Caki2 (cell line): Measurements from ENCODE around the gene RNF10. TPM values are rescaled to one million over a fixed set of nuclear protein-coding genes. Genes with fewer than 3 reads are reported as not detected.
"Not testable (repeated sequence)": the region's sequence is repeated elsewhere in the genome, so short reads cannot be mapped to it uniquely, and the experiment has no call there.

Source experiments
- DNase-seq: peaks from one replicate; pipeline ENCODE4 v3.0.0-alpha.2; 2015; ENCODE audit warnings: low read depth
- in situ Hi-C: cut with HindIII; loops from 2 replicates; pipeline ENCODE4 v1.10.0; 2016; ENCODE audit warnings: low sequenced_read_pairs, low pct_unique_long_range_greater_than_20kb, mixed read lengths
- total RNA-seq: library from RNA; depleted of rRNA; stranded (reverse); fragments of >200 nt; shearing (Covaris generic); gene quantifications from 2 replicates; pipeline ENCODE4 v1.2.3, GENCODE V29; 2014; ENCODE audit warnings: low replicate concordance

RNF10 gene
- total RNA-seq, 1 experiment from 2014 or later, result 59.8 TPM

DNA sequence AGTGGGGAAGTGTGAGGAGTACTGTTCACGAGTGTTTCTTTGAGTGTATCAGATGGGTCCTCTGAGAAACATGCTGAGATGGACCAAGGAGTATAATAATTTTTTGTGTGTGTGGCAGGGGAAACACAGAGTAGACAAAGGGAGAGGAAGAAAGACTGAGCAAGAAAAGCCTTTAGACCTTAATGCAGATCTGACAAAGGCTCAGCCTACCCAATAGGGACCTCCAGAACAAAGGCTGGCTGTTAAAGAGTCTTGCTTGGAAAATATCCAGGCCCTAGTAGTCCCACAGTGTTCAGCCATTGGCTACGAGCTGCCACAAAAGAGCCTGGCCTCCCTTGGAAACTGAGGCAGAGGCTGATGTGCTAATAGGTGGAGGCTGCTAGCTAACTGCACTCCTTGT, 18.7 kb upstream of the RNF10 start:
- DNase-seq, result no peak
- in situ Hi-C loops, result no loop called here

DNA sequence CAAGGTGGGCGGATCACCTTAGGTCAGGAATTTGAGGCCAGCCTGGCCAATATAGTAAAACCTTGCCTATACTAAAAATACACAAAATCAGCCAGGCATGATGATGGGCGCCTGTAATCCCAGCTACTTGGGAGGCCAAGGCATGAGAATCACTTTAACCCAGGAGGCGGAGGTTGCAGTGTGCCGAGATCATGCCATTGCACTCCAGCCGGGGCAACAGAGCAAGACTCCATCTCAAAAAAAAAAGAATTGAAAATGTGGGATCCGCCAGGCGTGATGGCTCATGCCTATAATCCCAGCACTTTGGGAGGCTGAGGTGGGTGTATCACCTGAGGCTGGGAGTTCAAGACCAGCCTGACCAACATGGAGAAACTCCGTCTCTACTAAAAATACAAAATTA, 14.8 kb upstream of the RNF10 start:
- DNase-seq, in situ Hi-C loops: not testable (repeated sequence)

DNA sequence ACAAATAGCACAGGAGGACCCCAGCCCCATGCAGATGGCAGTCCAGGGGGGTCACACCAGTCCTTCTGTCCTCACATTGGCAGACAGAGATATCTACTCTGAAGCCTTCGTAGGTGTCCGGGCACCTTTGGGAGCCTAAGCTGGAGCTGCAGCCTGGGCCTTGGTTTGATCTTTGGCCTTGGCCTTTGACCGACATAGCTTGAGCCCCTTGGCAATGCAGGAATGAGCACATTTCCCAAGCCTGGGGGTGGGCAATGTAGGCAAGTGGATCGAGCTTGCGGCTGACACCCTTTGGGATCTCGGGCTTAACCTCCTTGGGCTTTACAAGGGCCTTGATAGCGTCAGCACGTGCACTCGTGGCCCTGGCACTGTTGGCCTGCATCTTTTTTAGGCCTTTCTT, 11.6 kb upstream of the RNF10 start:
- DNase-seq, result no peak
- in situ Hi-C loops, result no loop called here

DNA sequence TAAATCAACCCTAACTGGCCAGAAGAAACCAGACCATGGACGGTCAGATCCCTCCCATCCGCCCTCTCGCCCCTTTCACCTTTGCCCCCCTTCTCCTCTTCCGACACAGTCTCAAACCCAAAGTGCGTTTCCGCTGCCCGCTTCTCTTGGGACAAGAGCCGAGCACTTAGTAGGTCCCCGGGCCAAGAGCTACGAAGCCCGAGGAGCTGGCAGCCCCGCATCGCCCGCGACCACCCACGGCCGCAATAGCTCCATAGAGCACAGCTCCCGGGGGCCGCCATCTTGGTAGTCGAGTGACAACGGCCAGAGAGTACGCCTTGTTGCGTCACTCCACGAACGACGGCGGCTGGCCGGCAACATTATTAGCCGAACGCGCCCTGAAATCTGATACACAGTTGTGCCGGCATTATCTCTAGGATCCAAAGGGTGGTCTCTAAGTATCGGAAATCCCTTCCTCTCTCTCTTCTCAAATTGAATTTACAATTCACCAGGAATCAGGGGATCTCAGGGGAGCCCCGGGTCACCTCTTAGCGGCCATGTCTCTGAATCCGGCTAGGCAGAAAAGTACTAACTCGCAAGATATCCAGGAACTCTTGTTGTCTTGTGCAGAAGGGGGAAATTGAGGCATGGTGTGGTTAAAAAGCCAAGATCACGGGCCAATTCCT, 5.2 kb upstream of the RNF10 start, which contains the start of gene COQ5:
Gene COQ5, minus strand, starts transcription at position 298 of the 665 bp plus-strand sequence. Its CDS starts 17 bp downstream, at position 281.
- in situ Hi-C loops, result no loop called here
- peak; percentile 83 for DNase-seq

DNA sequence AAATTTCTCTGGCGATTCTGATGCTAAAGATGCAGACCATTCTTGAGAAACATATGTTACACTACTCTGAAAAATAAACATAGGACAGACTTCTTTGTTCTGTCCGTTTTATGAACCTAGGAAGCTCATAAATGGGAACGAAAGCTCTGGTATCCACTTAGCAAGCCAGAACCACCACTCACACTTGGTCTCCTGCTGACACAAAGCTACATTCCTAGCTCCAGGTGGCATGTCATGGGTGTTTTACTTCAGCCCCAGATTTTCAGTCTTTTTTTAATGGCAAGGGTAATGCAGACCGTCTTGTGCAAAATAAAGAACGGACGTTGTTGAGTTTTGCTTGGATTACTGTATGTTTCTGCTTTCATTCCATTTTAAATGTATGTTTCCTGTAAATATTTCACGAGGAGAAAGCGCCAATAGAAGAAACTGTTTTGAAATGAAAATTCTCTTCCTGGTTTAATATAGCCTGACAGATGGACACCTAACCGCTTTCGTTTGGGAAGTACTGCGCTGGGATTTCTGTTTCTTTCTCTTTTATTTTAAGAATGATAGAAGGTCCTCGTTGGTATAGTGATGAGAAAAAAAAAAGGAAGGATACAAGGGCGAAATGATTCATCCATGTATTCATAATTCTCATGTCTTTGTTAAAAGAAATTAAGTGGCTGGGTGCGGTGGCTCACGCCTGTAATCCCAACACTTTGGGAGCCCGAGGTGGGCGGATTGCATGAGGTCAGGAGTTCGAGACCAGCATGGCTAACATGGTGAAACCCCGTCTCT, 4.3 kb upstream of the RNF10 start:
- no peak for DNase-seq
- in situ Hi-C loops, result no loop called here

DNA sequence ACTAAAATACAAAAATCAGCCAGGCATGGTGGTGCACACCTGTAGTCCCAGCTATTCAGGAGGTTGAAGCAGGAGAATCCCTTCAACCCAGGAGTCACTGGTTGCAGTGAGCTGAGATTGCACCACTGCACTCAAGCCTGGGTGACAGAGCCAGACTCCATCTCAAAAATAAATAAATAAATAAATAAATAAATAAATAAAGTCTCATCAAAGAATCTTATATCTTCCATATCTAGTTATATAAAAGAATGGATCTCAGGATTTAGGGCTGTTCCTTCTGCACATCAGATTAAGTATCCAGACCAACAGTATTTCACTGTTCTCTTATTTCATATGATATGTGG, 3.8 kb upstream of the RNF10 start:
- in situ Hi-C loops, DNase-seq: not testable (repeated sequence)

DNA sequence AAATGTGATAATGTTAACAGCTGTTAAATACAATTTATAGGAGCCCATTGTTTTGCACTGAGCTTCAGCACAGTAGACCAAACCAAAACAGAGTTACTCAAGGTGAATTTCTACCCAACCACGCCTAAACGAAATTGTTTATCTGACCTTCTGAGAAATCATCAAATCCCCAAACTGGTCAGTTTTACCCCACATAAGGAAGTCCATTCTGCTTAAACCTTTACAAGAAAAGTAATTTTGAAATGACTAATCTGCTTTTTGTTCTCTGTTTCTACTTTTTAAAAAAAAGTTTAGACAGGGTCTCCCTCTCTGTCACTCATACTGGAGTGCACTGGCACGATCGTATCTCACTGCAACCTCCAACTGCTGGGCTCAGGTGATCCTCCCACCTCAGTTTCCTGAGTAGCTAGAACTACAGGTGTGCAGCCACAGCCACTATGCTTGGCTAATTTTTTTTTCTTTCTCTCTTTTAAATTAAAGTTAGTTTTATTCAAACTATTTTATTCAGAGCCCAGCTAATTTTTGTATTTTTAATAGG, 1.4 kb upstream of the RNF10 start:
- in situ Hi-C loops, result no loop called here
- DNase-seq, result no peak

DNA sequence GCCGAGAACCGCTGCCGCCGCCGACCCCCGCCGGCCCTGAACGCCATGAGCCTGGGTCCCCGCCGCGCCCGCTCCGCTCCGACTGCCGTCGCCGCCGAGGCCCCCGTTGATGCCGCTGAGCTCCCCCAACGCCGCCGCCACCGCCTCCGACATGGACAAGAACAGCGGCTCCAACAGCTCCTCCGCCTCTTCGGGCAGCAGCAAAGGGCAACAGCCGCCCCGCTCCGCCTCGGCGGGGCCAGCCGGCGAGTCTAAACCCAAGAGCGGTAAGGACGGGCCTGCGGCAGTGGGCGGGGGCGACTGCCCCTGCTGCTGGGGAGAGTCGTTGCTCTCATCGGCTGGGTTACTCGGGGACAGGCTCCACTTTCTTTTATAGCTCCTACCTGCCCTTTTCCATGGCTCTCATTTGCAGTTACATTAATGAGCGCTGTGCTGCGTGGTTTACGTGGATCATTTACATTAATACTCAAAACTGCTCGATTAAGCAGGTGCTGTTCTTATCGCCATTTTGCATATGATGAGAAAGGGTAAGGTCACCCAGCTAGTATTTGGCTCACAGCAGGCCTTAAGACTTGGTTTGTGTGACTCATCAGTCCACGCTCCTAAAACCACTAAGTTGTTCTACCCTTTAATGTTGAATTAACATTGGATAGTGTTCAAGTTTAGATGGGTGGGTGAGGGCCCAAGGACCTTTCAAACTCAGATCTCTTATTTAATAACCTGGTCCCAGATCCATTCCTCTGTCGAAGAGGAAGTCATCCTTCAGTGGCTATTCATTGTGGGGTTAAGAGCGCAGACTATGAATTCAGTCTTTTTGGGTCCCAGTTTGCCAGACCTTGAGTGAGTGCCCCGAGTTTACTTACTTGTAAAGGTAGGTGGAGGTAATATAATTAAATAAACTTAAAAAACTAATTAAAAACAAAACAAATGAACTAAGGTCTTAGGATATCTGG, 823 bp downstream of the RNF10 start:
- in situ Hi-C loops, result no loop called here

DNA sequence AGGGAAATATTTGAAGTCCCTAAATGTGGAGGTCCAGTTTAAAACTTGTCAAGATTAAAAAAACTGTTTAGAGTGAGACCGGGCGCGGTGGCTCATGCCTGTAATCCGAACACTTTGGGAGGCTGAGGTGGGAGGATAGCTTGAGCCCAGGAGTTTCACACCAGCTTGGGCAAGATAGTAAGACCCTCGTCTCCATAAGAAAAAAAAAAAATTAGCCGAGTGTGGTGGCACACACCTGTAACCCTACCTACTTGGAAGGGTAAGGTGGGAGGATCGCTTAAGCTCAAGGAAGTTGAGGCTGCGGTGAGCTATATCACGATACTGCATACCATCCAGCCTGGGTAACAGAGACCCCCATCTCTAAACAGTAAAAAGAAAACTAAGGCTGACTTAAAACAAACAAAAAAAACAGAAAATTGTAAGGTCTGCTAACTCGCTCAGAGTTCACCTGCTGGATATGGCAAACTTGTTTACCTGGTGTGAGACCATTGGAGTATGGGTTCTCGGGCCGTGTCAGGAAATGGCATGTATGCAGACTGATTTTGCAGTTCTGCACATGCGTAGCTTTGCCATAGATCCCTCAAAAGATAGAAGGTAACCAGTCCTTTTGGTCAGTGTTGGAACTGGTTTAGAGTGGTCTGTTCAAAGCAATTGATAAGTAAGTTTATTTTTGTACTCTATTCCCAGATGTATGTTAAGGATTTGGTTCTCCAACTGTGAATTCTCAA, 2.1 kb downstream of the RNF10 start:
- DNase-seq, result no peak
- in situ Hi-C loops, result no loop called here

More for the DNA sequence above, 823 bp downstream of the RNF10 start:
- peak; percentile 39 for DNase-seq

DNA sequence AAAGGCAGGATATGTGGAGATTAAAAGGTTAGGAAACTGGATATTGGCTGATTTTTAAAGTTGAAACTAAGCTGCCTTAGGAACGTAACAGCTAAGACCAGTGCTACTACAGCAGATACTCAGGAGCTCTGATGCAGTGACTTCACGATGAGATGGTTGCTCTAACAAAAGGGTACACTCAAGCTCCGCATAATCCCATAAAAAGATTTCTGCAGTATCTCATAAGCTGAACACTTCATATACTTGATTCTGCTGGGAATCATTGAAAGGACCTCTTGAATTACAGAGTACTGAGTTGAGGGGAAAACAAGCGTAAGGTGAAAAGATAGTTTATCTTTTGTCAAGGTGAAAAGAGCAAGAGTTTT, 3.7 kb downstream of the RNF10 start:
- no peak for DNase-seq
- in situ Hi-C loops, result no loop called here

DNA sequence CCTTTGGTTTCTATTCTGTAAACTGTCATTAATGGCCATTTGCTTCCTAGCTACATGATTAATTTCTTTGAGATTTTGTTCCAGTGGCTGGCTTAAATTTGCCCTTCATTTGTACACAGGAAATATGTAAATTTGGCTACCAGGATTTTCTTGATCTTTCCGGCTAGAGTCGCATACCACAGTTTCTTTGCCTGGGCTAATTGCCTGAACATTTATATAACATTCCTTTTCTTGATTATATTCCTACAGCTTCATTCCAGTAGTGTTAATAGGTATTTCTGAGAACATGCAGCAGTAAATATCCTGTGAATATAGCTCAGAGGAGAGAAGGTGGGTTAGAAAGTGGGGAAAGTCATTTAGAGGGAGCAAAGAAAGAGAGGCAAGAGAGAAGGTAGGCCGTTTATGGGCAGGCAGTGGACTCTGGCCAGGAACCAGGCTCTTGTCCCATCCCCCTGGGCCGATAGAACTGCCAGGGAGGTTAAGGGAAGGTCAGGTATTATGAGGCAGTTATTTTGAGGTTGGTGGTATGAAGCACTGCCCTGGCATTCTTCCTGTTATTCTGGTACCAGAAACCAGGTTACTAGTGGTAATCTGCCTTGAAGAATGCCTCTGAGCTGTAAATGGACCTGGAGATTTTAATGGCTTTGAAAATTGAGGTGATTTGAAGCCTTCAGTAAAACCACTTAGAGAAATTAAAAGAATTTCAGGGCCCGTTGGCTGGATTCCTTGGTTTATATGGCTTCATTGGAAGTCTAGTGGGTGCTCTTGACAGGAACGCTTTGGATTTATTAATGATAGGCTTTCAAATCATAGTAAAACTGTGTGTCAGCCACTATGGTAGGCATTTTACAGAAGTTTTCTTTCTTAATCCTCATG, 4.4 kb downstream of the RNF10 start:
- peak; percentile 58 for DNase-seq
- in situ Hi-C loops, result no loop called here

DNA sequence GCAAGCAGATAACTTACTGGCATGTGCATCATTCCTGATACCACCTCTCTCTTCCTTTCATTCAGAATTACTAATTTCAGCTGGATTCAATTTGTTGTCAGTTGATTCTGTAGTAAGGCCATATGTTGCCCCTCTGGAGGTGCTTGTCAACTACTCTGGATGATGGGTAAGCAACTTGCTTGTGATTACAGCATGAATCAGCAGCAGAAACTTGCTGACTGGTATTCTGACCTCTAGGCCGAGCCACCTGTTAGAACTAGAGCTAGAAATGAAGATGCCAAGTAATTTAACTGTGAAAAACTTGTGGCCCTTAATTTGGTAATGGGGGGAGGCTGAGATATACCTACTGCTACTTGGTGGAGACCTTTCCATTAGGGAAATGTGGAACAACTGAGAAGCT, 5.1 kb downstream of the RNF10 start:
- in situ Hi-C loops, result no loop called here
- DNase-seq, result no peak

DNA sequence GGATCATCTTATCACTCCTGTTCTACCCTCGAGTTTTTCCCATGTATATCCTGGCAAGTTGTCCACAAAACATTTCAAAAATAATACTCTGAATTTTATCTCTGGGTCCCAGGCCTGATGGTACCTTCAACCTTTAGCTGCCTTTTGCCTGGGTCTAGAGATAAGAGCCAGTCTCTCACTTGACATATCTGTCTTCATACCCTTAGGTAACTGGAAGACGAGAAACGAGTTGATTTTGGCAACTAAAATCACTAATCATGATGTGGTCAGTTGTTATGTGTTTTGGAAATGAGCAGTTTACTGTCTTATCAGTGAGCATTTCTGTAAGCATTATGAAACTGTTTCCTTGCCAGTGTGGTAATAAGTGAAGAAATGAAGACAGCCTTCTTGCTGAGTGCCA, 6.3 kb downstream of the RNF10 start:
- DNase-seq, result no peak
- in situ Hi-C loops, result no loop called here

DNA sequence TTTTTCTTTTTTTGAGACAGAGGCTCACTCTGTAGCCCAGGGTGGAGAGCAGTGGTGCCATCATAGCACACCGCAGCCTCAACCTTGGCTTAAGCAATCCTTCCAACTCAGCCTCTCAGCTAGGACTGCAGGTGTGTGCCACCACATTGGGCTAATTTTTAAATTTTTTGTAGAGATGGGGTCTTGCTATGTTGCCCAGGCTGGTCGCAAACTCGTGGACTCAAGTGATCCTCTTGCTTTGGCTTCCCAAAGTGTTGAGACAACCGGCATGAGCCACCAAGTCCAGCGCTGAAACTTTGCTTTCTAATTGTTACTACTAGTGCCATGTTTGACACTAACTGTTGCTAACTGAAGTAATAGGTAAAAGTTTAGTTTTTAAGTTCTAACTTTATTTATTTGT, 8.0 kb downstream of the RNF10 start:
- in situ Hi-C loops, result no loop called here
- DNase-seq, result no peak

DNA sequence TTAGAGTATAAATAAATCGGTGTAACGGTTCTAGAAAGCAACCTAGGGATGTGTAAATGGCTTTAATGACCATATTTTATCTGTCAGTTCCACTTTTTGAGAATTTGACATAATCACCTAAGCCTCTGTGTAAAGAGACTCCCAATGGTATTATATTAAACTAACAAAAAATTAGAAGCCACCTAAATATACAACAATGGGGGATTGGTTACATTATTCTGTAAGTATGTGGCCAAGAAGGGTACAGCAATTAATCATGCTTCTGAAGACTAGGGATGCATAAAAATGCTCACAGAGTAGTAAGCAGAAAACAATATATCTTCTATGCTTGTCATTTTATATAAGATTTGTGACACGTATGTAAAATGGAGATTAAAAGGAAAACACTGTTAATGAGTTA, 10.5 kb downstream of the RNF10 start:
- in situ Hi-C loops, result no loop called here
- no peak for DNase-seq

DNA sequence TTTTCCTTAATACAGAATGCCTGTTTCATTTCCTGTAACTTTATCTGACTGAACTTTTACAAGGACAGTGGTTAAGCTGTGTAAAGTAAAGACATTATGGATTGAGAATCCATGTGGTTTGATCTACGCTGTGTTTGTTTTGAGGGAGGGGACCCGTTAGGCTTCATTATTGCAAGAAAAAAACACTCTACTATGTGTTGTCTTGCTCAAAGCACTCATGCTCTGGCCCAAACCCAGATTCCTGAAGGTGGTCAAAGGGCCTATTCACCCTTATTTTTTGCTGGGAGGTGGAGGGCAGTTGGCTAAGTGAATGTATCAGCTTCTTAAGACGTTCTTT, 11.9 kb downstream of the RNF10 start:
- DNase-seq, result no peak
- in situ Hi-C loops, result no loop called here

DNA sequence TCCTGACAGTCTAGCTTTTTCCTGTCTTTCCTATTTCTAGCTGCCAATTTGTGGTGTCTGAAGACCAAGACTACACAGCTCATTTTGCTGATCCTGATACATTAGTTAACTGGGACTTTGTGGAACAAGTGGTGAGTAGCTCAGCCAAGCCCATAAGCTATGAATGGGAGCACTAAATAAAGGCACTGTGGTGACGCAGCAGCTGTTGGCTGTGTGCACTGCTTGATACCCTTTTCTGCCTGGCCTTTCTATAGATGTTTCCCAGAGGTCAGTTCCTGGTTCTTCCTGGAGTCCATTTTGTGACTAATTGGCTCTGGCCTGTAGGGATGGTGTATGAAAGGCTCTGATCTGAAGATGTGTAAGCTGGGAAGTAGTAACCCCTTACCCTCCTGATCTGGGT, 20.5 kb downstream of the RNF10 start:
- in situ Hi-C loops, result no loop called here

More for the DNA sequence above, 20.5 kb downstream of the RNF10 start:
- DNase-seq, result no peak
